K562 (cell line): ENCODE measurements around the gene TMEM143. TPM values are rescaled to one million over a fixed set of nuclear protein-coding genes. Genes with fewer than 3 reads are reported as not detected.

Experiments used
- BCL6 ChIP-seq: fragments of 250-450 bp; sonication (Bioruptor Pico); IDR thresholded peaks from 2 replicates; pipeline ENCODE4 v1.4.0; 2020
- CCNT2 ChIP-seq: IDR thresholded peaks from 2 replicates; pipeline ENCODE4 v1.6.1; 2011; ENCODE audit warnings: borderline replicate concordance, low read depth, mild to moderate bottlenecking, moderate library complexity, mixed read lengths, low read length; ENCODE audit not compliant: insufficient read length; ENCODE audit errors: extremely low read depth
- FOSL1 ChIP-seq: fragments of 200-800 bp; sonication (Bioruptor generic); conservative IDR thresholded peaks from 2 replicates; pipeline ENCODE4 v1.6.1; 2016; ENCODE audit warnings: missing genetic modification characterization, missing compliant biosample characterization
- HINFP ChIP-seq: fragments of 450-650 bp; conservative IDR thresholded peaks from 2 replicates; pipeline ENCODE4 v1.6.1; 2016; ENCODE audit warnings: missing genetic modification characterization, low read depth, mild to moderate bottlenecking, control low read depth, missing compliant biosample characterization
- KDM4B ChIP-seq, 2 experiments: fragments of 450-650 bp in 1 of 2; sonication (generic) in 1 of 2; IDR thresholded peaks; 2 replicates each; pipeline ENCODE4 v1.6.1; 2016 to 2017; ENCODE audit warnings: borderline replicate concordance in 2 of 2, antibody characterized with exemption in 1 of 2, low read depth in 1 of 2, mild to moderate bottlenecking in 1 of 2
- L3MBTL2 ChIP-seq: fragments of 450-650 bp; IDR thresholded peaks from 2 replicates; pipeline ENCODE4 v1.6.1; 2016; ENCODE audit warnings: mild to moderate bottlenecking, moderate library complexity
- MNT ChIP-seq, 2 experiments: fragments of 450-650 bp; conservative IDR thresholded peaks; 2 replicates each; pipeline ENCODE4 v1.6.1; 2017; ENCODE audit warnings: mild to moderate bottlenecking in 2 of 2, moderate library complexity in 2 of 2
- PYGO2 ChIP-seq: fragments of 450-650 bp; IDR thresholded peaks from 2 replicates; pipeline ENCODE4 v1.6.1; 2016; ENCODE audit warnings: mild to moderate bottlenecking, missing genetic modification characterization, moderate library complexity, missing compliant biosample characterization
- RBFOX2 ChIP-seq: fragments of 200-400 bp; formaldehyde crosslinking; IDR thresholded peaks from 2 replicates; pipeline ENCODE4 v1.6.1; 2017; ENCODE audit warnings: low read depth, mild to moderate bottlenecking, low read length, moderate library complexity
- RFX7 ChIP-seq: fragments of 250-450 bp; sonication (Bioruptor Pico); IDR thresholded peaks from 2 replicates; pipeline ENCODE4 v1.5.1; 2021; ENCODE audit warnings: mild to moderate bottlenecking
- RNF219 ChIP-seq: fragments of 250-450 bp; sonication (Bioruptor Pico); IDR thresholded peaks from 2 replicates; pipeline ENCODE4 v1.5.0; 2022; ENCODE audit warnings: mild to moderate bottlenecking
- SIRT6 ChIP-seq: IDR thresholded peaks from one replicate; pipeline ENCODE4 v1.6.1; 2012; ENCODE audit warnings: low read depth, mild to moderate bottlenecking, control low read depth, inconsistent platforms, low read length, moderate library complexity
- SMARCC2 ChIP-seq: fragments of 450-650 bp; IDR thresholded peaks from 2 replicates; pipeline ENCODE4 v1.6.1; 2017; ENCODE audit warnings: antibody characterized with exemption, moderate library complexity, mild to moderate bottlenecking, low read depth
- SMC3 ChIP-seq: conservative IDR thresholded peaks from 2 replicates; pipeline ENCODE4 v1.6.1; 2011; ENCODE audit warnings: low read depth, low read length, improper control_type of control experiment; ENCODE audit not compliant: insufficient read depth
- TCF3 ChIP-seq: sonication (generic); formaldehyde crosslinking; IDR thresholded peaks from 2 replicates; pipeline ENCODE4 v1.4.0; 2020; ENCODE audit warnings: mild to moderate bottlenecking, missing genetic modification reagents
- ZFPM2 ChIP-seq: fragments of 250-450 bp; sonication (Bioruptor Pico); IDR thresholded peaks from 2 replicates; pipeline ENCODE4 v1.5.1; 2022; ENCODE audit warnings: mild to moderate bottlenecking
- ZNF639 ChIP-seq, 2 experiments: fragments of 200-800 bp in 1 of 2; sonication (Bioruptor generic) in 1 of 2; sonication (generic) in 1 of 2; formaldehyde crosslinking in 1 of 2; IDR thresholded peaks in 1 of 2; conservative IDR thresholded peaks in 1 of 2; 2 replicates each; pipeline versions ENCODE4 v1.5.0 to v1.6.1; 2016 to 2020; ENCODE audit warnings: missing compliant biosample characterization in 1 of 2, missing genetic modification characterization in 1 of 2, missing genetic modification reagents in 1 of 2
- ZNF778 ChIP-seq: fragments of 450-650 bp; formaldehyde crosslinking; IDR thresholded peaks from 2 replicates; pipeline ENCODE4 v1.4.0; 2020; ENCODE audit warnings: mild to moderate bottlenecking, moderate library complexity
- polyA plus RNA-seq, 8 experiments: library from polyadenylated mRNA; depleted of rRNA in 4 of 8; stranded (reverse) in 5 of 8; unstranded in 3 of 8; fragments of >200 nt; fragmentation: Nextera tagmentation in 2 of 8; fragmentation: Illumina TruSeq in 1 of 8; extraction: Ambion mirVana in 2 of 8; extraction: Trizol in 1 of 8; gene quantifications; 2 replicates each; pipeline versions ENCODE4 v1.2.1 to v1.2.3, GENCODE V29; 2011 to 2014; ENCODE audit warnings: inconsistent platforms in 1 of 8, missing spikeins in 1 of 8
- total RNA-seq, 7 experiments: library from RNA; depleted of rRNA in 6 of 7; stranded (reverse); fragments of >200 nt in 6 of 7; fragmentation: Illumina TruSeq in 2 of 7; extraction: Trizol in 2 of 7; gene quantifications; 2 replicates each; pipeline versions ENCODE4 v1.2.1 to v1.2.3, GENCODE V29; 2011 to 2021; ENCODE audit warnings: low replicate concordance in 1 of 7

TMEM143 gene
- total and polyA plus RNA-seq, 9 of the 15 experiments (the other 6 are each of a cell fraction or from before 2014, with no cell fraction given): 0.66 to 8.8 (median 4.3) TPM

DNA sequence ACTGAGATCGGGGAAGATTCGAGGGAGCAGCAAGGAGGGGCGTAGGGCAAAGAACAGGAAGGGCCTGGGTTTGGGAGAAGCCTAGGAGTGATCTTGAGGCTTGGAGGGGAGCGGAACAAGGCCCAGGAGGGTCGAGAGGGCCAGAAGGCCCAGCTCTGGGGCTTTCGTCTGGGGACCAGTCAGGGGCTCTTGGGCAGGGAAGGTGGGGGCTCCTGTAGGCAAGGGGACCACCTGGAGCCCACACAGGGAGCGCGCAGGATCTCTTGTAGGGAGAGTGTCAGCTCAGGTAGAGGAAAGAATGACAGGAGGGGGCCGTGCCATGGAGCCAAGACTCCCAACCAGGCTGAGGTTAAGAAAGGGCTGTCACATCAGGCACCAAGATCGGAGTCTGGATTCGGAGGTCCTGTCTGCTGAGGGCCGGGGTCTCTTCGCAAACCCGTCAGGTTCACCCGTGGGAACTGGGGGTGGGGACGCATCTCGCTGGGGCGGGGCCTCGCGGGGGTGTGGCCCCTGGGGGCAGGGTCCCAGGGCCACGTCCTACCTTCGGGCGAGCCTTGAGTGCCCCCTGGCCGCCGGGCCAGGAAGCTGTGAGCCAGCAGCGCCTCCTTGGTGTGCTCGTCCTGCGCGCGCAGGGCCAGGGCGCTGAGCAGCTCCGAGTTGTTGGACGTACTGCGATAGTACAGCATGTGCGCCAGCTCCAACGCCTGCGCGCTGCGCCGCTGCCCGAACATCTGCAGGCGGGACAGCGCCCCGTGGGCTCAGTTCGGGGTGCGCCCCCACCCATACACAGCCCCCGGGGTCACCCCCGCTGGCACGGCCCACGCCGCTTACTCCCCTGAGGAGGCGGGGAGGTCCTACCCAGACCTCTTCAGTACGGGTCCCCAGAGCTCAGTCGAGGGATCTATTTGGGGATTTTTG is 30.0 kb downstream of the TMEM143 start (continued):
- TF ChIP-seq ZNF639 (CRISPR knock-in tag; conservative IDR thresholded peaks at IDR 0.05 in 1 of 2, IDR thresholded peaks at IDR 0.05 in 1 of 2) (0 out of 4 replicates have a peak, but pooled peaks of 1 of the 2 experiments have one; percentile 22), ZNF778 (CRISPR knock-in tag) (no peak), CCNT2 (peak; percentile 88), L3MBTL2 (peak; percentile 98), SMC3 (peak; percentile 95), BCL6 (CRISPR knock-in tag) (no peak), ZFPM2 (0 out of 2 replicates have a peak, but pooled peaks have one; percentile 4), MNT (conservative IDR thresholded peaks at IDR 0.05) (peak; percentile 77 to 86), HINFP (tag) (0 out of 2 replicates have a peak, but pooled peaks have one; percentile 7), SIRT6 (no peak), FOSL1 (peak; percentile 22), RBFOX2 (peak; percentile 86), SMARCC2 (no peak), RNF219 (CRISPR knock-in tag) (no peak), KDM4B (IDR thresholded peaks at IDR 0.05; ENCODE audit: borderline replicate concordance in 2 of 2, low read depth in 1 of 2) (0 out of 4 replicates have a peak, but pooled peaks of 1 of the 2 experiments have one; percentile 12), RFX7 (CRISPR knock-in tag) (0 out of 2 replicates have a peak, but pooled peaks have one; percentile 60), PYGO2 (tag) (no peak), TCF3 (CRISPR knock-in tag) (0 out of 2 replicates have a peak, but pooled peaks have one; percentile 16)
